Stomach (tissue), 8 donors: Measurements from ENCODE around the gene LOC128125822.

Experiments
- DNase-seq, 2 donors: peaks; one replicate each; pipeline versions ENCODE4 v3.0.0 to v3.0.0-alpha.2; 2013 to 2019
- H3K27ac ChIP-seq, 5 donors: fragments of 200-600 bp in 4 of 5; sonication (generic) in 4 of 5; one replicate each; pipeline ENCODE4 v1.5.1; 2013 to 2019; ENCODE audit warnings: mild to moderate bottlenecking in 1 of 5, moderate library complexity in 1 of 5
- H3K27me3 ChIP-seq, 3 donors: fragments of 200-600 bp; sonication (generic); one replicate each; pipeline ENCODE4 v1.5.1; 2017 to 2019; ENCODE audit warnings: mixed run types in 1 of 3
- H3K36me3 ChIP-seq, 4 donors: fragments of 200-600 bp; sonication (generic); 1 replicate in 3 of 4; 2 replicates in 1 of 4; pipeline ENCODE4 v1.5.1; 2016 to 2019
- H3K4me1 ChIP-seq, 4 donors: fragments of 200-600 bp; sonication (generic); one replicate each; pipeline ENCODE4 v1.5.1; 2016 to 2019
- H3K4me3 ChIP-seq, 4 donors: fragments of 200-600 bp; sonication (generic) in 3 of 4; one replicate each; pipeline ENCODE4 v1.5.1; 2016 to 2019; ENCODE audit warnings: mild to moderate bottlenecking in 1 of 4
- H3K9me3 ChIP-seq, 4 donors: fragments of 200-600 bp; sonication (generic); one replicate each; pipeline ENCODE4 v1.5.1; 2016 to 2019
- CTCF ChIP-seq, 7 experiments: fragments of 450-650 bp in 4 of 7; fragments of 200-600 bp in 3 of 7; sonication (generic) in 3 of 7; IDR thresholded peaks; one replicate each; pipeline ENCODE4 v1.5.1; 2016 to 2019; ENCODE audit warnings: antibody characterized with exemption in 7 of 7, control low read depth in 2 of 7, mild to moderate bottlenecking in 1 of 7
- EP300 ChIP-seq: sonication (generic); formaldehyde crosslinking; IDR thresholded peaks from one replicate; pipeline ENCODE4 v1.6.1; 2017; ENCODE audit warnings: antibody characterized with exemption
- POLR2A ChIP-seq, 4 donors: fragments of 450-650 bp; IDR thresholded peaks; one replicate each; pipeline ENCODE4 v1.6.1; 2016; ENCODE audit warnings: antibody characterized with exemption in 4 of 4, control low read depth in 2 of 4, mild to moderate bottlenecking in 1 of 4, moderate library complexity in 1 of 4
- POLR2AphosphoS5 ChIP-seq, 3 donors: sonication (generic); formaldehyde crosslinking; IDR thresholded peaks; one replicate each; pipeline ENCODE4 v1.6.1; 2016; ENCODE audit warnings: antibody characterized with exemption in 3 of 3
- WGBS, 5 donors: extraction: QIAGEN DNeasy Blood & Tissue Kit in 3 of 5; methylation state at CpG; one replicate each; pipeline versions ENCODE4 v1.1.5 to v1.1.7; 2013 to 2018; 5-methylcytosine and 5-hydroxymethylcytosine counted together
- intact Hi-C: fragments of 100-400 bp; cut with DNase I; formaldehyde crosslinking; loops from one replicate; pipeline ENCODE4 v1.15.1; 2023; ENCODE audit warnings: low total_unique reads
- donor health status: healthy with polysubstance abuse.
- donor health status: Bipolar disorder and iron deficiency.
- donor health status: healthy.

The LOC128125822 gene

GRCh38 chr6:63600136-63600535 lies 27.9 kb downstream of the LOC128125822 start:
- DNase-seq: no peak
- intact Hi-C loops: no loop called here
- Histone ChIP-seq H3K9me3 (no peaks in the 10 kb centered on the region), H3K4me3 (no peak overlapping the region), H3K4me1 (peaks cover 0 to 17% (median 10%) of the 10 kb centered on the region in 4 donors), H3K27ac (no peak overlapping the region), H3K36me3 (no peaks in the 10 kb centered on the region), H3K27me3 (no peaks in the 10 kb centered on the region)
- TF ChIP-seq POLR2A (IDR thresholded peaks at IDR 0.05): no peak
- no peak for TF ChIP-seq EP300
- TF ChIP-seq CTCF (IDR thresholded peaks at IDR 0.05): no peak
- no peak for TF ChIP-seq POLR2AphosphoS5 (IDR thresholded peaks at IDR 0.05)
- 67 to 79% (median 76%) methylated on average over 6 of the region's 6 CpGs for WGBS, 5 donors

DNA sequence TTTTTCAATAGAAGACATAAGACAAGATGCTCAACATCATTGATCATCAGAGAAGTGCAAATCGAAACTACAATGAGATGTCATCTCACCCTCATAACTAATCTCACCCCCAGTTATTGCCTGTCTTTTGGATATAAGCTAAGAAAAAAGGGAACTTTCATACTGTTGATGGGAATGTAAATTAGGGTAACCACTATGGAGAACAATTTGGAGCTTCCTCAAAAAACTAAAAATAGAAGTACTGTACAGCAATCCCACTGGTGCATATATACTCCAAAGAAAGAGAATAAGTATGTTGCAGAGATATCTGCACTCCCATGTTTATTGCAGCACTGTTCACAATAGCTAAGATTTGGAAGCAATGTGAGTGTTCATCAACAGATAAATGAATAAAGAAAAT lies 37.0 kb downstream of the LOC128125822 start:
- intact Hi-C loops: no loop called here
- TF ChIP-seq EP300: no peak
- no peak for TF ChIP-seq POLR2AphosphoS5 (IDR thresholded peaks at IDR 0.05)
- no peak for TF ChIP-seq POLR2A (IDR thresholded peaks at IDR 0.05)
- no peak for TF ChIP-seq CTCF (IDR thresholded peaks at IDR 0.05)
- Histone ChIP-seq H3K36me3 (no peaks in the 10 kb centered on the region), H3K27ac (no peak overlapping the region), H3K9me3 (no peaks in the 10 kb centered on the region), H3K27me3 (no peaks in the 10 kb centered on the region), H3K4me1 (no peaks in the 10 kb centered on the region), H3K4me3 (no peak overlapping the region)
- 89 to 100% (median 96%) methylated on average over 1 of the region's 1 CpG for WGBS, 5 donors
- no peak for DNase-seq

GRCh38 chr6:63610944-63611343 lies 38.7 kb downstream of the LOC128125822 start:
- Histone ChIP-seq H3K27ac (no peak overlapping the region), H3K36me3 (no peaks in the 10 kb centered on the region), H3K4me3 (no peak overlapping the region), H3K4me1 (no peaks in the 10 kb centered on the region), H3K9me3 (no peaks in the 10 kb centered on the region), H3K27me3 (no peaks in the 10 kb centered on the region)
- no peak for DNase-seq
- no peak for TF ChIP-seq POLR2A (IDR thresholded peaks at IDR 0.05)
- no peak for TF ChIP-seq EP300
- no peak for TF ChIP-seq POLR2AphosphoS5 (IDR thresholded peaks at IDR 0.05)
- TF ChIP-seq CTCF (IDR thresholded peaks at IDR 0.05): no peak
- 12 to 26% (median 16%) methylated on average over 1 of the region's 1 CpG for WGBS, 5 donors
- intact Hi-C loops: no loop called here

DNA sequence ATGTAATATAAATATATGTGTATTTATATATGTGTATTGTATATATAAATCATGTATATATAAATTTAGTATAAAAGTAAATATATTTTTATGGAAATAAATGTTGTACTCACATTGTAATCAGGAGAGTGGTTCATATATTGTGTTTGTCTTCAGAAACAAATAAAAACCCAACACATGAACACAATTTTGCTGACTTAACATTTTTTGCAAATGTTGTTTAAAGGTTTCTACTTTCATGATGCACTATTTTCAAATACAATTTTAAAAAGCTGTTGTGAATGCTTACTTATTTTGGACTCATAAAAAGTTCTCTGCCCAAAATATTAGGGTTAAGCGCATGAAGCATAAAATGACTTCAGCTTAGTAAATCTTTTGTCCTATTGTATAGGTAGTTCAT lies 39.3 kb downstream of the LOC128125822 start:
- H3K27me3 ChIP-seq: no peaks in the 10 kb centered on the region
- no peak for TF ChIP-seq POLR2A (IDR thresholded peaks at IDR 0.05)
- no peak for TF ChIP-seq CTCF (IDR thresholded peaks at IDR 0.05)
- no peak for TF ChIP-seq POLR2AphosphoS5 (IDR thresholded peaks at IDR 0.05)
- TF ChIP-seq EP300: no peak
- no peak for DNase-seq
- no peaks in the 10 kb centered on the region for H3K36me3 ChIP-seq
- H3K9me3 ChIP-seq: no peaks in the 10 kb centered on the region
- H3K27ac ChIP-seq: no peak overlapping the region
- WGBS, 5 donors: 92 to 100% (median 96%) methylated on average over 1 of the region's 1 CpG
- H3K4me3 ChIP-seq: no peak overlapping the region
- intact Hi-C loops: no loop called here
- no peaks in the 10 kb centered on the region for H3K4me1 ChIP-seq
